ENCODE results near the gene ATP6V1G3. TPM values are rescaled to one million over a fixed set of nuclear protein-coding genes. Genes with fewer than 3 reads are reported as not detected.

ATP6V1G3 gene
- total and polyA plus RNA-seq, 7 donors, result not detected

DNA sequence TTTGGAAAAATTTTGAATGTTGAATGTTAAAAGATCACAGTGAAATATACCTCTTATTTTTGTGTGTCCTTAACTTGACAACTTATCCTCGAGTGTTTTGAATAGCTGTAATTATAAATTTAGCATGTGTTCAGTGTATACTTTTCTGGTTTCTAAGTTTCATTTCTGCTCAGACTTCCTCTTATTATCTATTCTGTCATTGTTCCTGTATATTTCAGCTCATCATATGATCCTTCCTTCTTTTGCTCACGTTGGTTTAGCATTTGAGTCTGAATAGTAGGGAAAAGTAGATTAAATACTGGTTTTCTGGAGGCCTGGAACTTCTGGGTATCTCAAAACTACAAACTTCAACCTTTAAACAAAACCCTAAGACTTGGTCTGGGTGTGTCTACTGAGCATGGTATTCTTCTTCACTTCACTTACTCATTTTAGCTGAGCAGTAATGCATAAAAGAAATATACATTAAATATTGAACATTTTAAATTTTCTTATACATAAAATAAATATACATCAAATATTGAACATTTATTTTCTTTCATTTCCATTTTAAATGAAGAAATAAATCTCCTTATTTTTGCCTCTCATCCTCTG is 3.3 kb upstream of the ATP6V1G3 start:
- WGBS, 2 donors, result 41 to 55% methylated on average over 2 of the region's 2 CpGs
- Histone ChIP-seq H3K27ac (no peak overlapping the region), H3K9me3 (no peaks in the 10 kb centered on the region), H3K27me3 (no peaks in the 10 kb centered on the region), H3K36me3 (no peaks in the 10 kb centered on the region), H3K4me3 (no peak overlapping the region), H3K4me1 (no peaks in the 10 kb centered on the region)
- TF ChIP-seq, protein P1, sequence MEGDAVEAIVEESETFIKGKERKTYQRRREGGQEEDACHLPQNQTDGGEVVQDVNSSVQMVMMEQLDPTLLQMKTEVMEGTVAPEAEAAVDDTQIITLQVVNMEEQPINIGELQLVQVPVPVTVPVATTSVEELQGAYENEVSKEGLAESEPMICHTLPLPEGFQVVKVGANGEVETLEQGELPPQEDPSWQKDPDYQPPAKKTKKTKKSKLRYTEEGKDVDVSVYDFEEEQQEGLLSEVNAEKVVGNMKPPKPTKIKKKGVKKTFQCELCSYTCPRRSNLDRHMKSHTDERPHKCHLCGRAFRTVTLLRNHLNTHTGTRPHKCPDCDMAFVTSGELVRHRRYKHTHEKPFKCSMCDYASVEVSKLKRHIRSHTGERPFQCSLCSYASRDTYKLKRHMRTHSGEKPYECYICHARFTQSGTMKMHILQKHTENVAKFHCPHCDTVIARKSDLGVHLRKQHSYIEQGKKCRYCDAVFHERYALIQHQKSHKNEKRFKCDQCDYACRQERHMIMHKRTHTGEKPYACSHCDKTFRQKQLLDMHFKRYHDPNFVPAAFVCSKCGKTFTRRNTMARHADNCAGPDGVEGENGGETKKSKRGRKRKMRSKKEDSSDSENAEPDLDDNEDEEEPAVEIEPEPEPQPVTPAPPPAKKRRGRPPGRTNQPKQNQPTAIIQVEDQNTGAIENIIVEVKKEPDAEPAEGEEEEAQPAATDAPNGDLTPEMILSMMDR (IDR thresholded peaks at IDR 0.05), result no peak
- no peak for TF ChIP-seq EP300 (IDR thresholded peaks at IDR 0.05)
- TF ChIP-seq POLR2AphosphoS5 (IDR thresholded peaks at IDR 0.05), result no peak
- no peak for TF ChIP-seq POLR2A (IDR thresholded peaks at IDR 0.05)
- DNase-seq, result no peak
- intact Hi-C loops (cut with DNase I), result no loop called here

DNA sequence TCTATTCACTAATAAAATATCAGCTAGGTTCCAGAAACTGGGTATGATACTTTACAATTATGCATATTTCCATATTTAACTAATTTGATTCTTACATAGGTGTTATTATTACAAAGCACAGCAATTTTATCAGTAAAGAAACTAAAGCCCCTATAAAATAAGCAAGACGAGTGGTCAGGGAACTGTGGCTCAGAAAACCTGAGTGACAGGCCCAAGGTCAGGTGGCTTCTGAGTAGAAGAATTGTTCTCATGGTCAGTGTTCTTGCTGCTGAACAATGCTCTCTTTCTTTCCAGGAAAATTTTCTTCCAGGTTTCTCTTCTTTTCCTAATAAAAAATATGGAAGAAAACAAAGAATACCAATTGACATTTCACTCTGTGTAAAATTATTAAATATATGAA is 2.2 kb upstream of the ATP6V1G3 start:
- intact Hi-C loops (cut with DNase I), result no loop called here
- no peaks in the 10 kb centered on the region for H3K36me3 ChIP-seq

DNA sequence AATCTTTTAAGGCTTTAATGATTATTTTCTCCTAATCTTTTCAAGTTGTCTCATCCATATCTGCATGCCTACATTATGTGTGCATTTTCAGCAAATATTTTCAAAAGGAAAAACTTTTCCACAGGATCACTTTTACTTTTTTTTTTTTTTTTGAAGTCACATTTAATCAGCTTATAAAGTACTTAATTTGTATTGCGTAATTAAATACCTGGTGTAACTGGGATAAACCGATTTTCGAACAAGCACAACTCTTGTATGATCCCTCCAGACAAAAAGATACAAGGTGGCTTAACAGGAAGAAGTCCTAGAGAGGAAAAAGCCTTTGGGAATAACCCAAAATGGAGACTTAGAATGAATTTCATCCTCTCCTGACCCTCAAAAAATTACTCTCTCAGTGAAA is 1.3 kb upstream of the ATP6V1G3 start:
- 95 to 96% methylated on average over 3 of the region's 3 CpGs for WGBS, 2 donors

More for the DNA sequence above, 2.2 kb upstream of the ATP6V1G3 start:
- no peak for DNase-seq
- TF ChIP-seq POLR2AphosphoS5 (IDR thresholded peaks at IDR 0.05) (no peak), POLR2A (IDR thresholded peaks at IDR 0.05) (no peak), EP300 (IDR thresholded peaks at IDR 0.05) (no peak)
- TF ChIP-seq, protein P1 (IDR thresholded peaks at IDR 0.05), result no peak
- no peaks in the 10 kb centered on the region for H3K27me3 ChIP-seq
- no peaks in the 10 kb centered on the region for H3K9me3 ChIP-seq
- H3K4me1 ChIP-seq, result no peaks in the 10 kb centered on the region
- no peak overlapping the region for H3K27ac ChIP-seq
- 62 to 70% methylated on average over 1 of the region's 1 CpG for WGBS, 2 donors
- H3K4me3 ChIP-seq, result no peak overlapping the region

DNA sequence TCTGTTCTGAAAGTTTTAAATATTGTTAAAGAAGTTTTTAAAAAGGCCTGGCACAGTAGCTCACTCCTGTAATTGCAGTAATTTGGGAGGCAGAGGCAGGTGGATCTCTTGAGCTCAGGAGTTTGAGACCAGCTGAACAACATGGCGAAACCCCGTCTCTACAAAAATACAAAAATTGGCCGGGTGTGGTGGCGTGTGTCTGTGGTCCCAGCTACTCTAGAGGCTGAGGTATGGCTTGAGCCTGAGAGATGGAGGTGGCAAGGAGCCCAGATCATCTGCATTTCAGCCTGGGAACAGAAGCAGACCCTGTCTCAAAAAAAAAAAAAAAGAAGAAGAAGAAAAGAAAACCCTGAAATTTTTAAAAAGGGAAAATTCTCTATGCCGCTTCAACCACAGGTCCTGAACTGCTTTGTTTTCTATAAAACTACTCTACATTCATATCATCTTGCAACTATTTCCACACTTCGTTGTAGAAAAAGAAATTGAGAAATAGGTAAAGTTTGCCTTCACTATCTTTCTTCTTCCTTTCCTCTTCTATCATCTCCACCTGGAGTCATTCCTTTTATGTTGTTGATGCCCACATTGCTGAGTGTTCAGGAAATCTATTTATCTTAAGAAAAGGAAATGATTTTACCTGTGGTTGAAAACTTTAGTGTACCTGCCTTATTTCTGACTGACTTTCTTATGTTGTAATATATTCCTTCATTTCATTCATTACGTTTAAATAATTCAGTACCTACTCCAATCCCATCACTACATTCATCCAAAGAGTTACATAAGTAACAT is 1.7 kb downstream of the ATP6V1G3 start:
- WGBS, 2 donors, result 78 to 90% methylated on average over 7 of the region's 7 CpGs
- H3K27ac ChIP-seq, result no peak overlapping the region
- intact Hi-C loops (cut with DNase I), result no loop called here
- DNase-seq, result no peak
- no peaks in the 10 kb centered on the region for H3K4me1 ChIP-seq
- no peaks in the 10 kb centered on the region for H3K36me3 ChIP-seq
- no peak for TF ChIP-seq POLR2AphosphoS5 (IDR thresholded peaks at IDR 0.05)
- no peak for TF ChIP-seq EP300 (IDR thresholded peaks at IDR 0.05)
- TF ChIP-seq, protein P1 (IDR thresholded peaks at IDR 0.05), result no peak
- no peak for TF ChIP-seq POLR2A (IDR thresholded peaks at IDR 0.05)
- no peaks in the 10 kb centered on the region for H3K9me3 ChIP-seq
- H3K27me3 ChIP-seq, result no peaks in the 10 kb centered on the region
- H3K4me3 ChIP-seq, result no peak overlapping the region

More for the DNA sequence above, 1.3 kb upstream of the ATP6V1G3 start:
- DNase-seq, result no peak
- Histone ChIP-seq H3K36me3 (no peaks in the 10 kb centered on the region), H3K4me1 (no peaks in the 10 kb centered on the region), H3K27ac (no peak overlapping the region), H3K4me3 (no peak overlapping the region), H3K27me3 (no peaks in the 10 kb centered on the region), H3K9me3 (no peaks in the 10 kb centered on the region)
- TF ChIP-seq POLR2A (IDR thresholded peaks at IDR 0.05) (no peak), EP300 (IDR thresholded peaks at IDR 0.05) (no peak), POLR2AphosphoS5 (IDR thresholded peaks at IDR 0.05) (no peak)
- TF ChIP-seq, protein P1 (IDR thresholded peaks at IDR 0.05), result no peak
- intact Hi-C loops (cut with DNase I), result no loop called here

All from sigmoid colon (tissue), 7 donors.